Activated B cell treated with CpG ODN at 0.5 μM for 24 hours (primary cell): Measurements from ENCODE around the gene MAD1L1. TPM values are rescaled to one million over a fixed set of nuclear protein-coding genes. Genes with fewer than 3 reads are reported as not detected.

Experiments used
- ATAC-seq: fragments of 200-7000 bp; cut with Tn5 transposase; one replicate; pipeline ENCODE4 v1.10.0; 2021; ENCODE audit warnings: low read depth, mild to moderate bottlenecking, moderate library complexity
- CTCF ChIA-PET: fragments of 350-600 bp; sonication (Branson Sonifier 250); formaldehyde crosslinking; loops from one replicate; lab custom pipeline; 2021; ENCODE audit warnings: antibody characterized with exemption; lab: Charles Lee
- POLR2A ChIA-PET: fragments of 350-600 bp; sonication (Branson Sonifier 250); formaldehyde crosslinking; loops from one replicate; lab custom pipeline; 2021; ENCODE audit warnings: antibody characterized with exemption; lab: Charles Lee
- DNase-seq: peaks from one replicate; pipeline ENCODE4 v3.0.0; 2022
- H3K27ac Mint-ChIP-seq: one replicate; pipeline ENCODE4 v1.8.0; 2020; ENCODE audit warnings: mixed read lengths
- H3K27me3 Mint-ChIP-seq: one replicate; pipeline ENCODE4 v1.8.0; 2021; ENCODE audit warnings: mixed read lengths
- H3K36me3 Mint-ChIP-seq: one replicate; pipeline ENCODE4 v1.8.0; 2021; ENCODE audit warnings: low read depth, mixed read lengths
- H3K4me1 Mint-ChIP-seq: one replicate; pipeline ENCODE4 v1.8.0; 2021; ENCODE audit warnings: mixed read lengths
- H3K4me3 Mint-ChIP-seq: one replicate; pipeline ENCODE4 v1.8.0; 2020; ENCODE audit warnings: mild to moderate bottlenecking, mixed read lengths
- H3K9me3 Mint-ChIP-seq: one replicate; pipeline ENCODE4 v1.8.0; 2020; ENCODE audit warnings: mixed read lengths
- CTCF ChIP-seq: fragments of 200-600 bp; IDR thresholded peaks from one replicate; pipeline ENCODE4 v1.8.0; 2022; ENCODE audit warnings: antibody characterized with exemption, mild to moderate bottlenecking
- intact Hi-C: fragments of 100-400 bp; cut with micrococcal nuclease; formaldehyde crosslinking; loops from one replicate; pipeline ENCODE4 v1.15.1; 2024
- total RNA-seq: library from RNA; stranded (reverse); gene quantifications from 2 replicates; pipeline ENCODE4 v1.2.3, GENCODE V29; 2022

Gene MAD1L1
- total RNA-seq, 1 donor from 2014 or later = 54.6 TPM

DNA sequence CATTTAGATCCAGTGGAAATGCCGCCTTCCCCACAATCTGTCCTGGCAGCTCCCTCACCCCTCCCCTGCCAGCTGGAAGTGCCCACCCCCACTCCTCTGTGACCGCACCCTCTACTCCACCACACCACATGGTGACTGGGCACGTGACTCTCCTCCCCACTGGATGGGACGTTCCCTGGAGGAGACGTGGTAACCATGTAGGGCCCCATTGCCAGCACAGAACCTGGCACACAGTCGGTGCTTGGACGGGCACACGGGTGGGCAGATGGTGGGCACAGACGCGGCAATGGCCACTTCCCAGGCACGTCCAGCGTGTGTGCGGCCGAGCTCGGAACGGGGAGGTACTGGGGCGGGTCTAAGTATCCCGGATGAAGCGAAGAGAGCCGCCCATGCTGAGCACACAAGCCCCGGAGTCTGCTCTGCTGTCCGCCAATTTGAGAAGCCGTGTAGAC is 245.6 kb downstream of the MAD1L1 start:
- Mint-ChIP-seq H3K4me3 (no peak overlapping the region), H3K36me3 (peaks cover 12% of the 10 kb centered on the region), H3K9me3 (no peaks in the 10 kb centered on the region), H3K4me1 (peaks cover 3% of the 10 kb centered on the region), H3K27me3 (no peaks in the 10 kb centered on the region), H3K27ac (no peak overlapping the region)
- intact Hi-C loops = no loop called here
- ChIA-PET POLR2A (no interaction called here), CTCF (no interaction called here)
- DNase-seq (no peak), ATAC-seq (no peak)
- TF ChIP-seq CTCF = no peak

- no peak for TF ChIP-seq CTCF
- no peak overlapping the region for H3K4me3 Mint-ChIP-seq
- DNase-seq (no peak), ATAC-seq (no peak)
- H3K9me3 Mint-ChIP-seq = no peaks in the 10 kb centered on the region
- peaks cover 3% of the 10 kb centered on the region for H3K4me1 Mint-ChIP-seq
- no peaks in the 10 kb centered on the region for H3K27me3 Mint-ChIP-seq
- H3K27ac Mint-ChIP-seq = no peak overlapping the region
- intact Hi-C loops = no loop called here
- CTCF ChIA-PET = no interaction called here
- POLR2A ChIA-PET = no interaction called here
- H3K36me3 Mint-ChIP-seq = peaks cover 12% of the 10 kb centered on the region
Observed at GRCh38 chr7:1986366-1987083, 246.2 kb downstream of the MAD1L1 start.

DNA sequence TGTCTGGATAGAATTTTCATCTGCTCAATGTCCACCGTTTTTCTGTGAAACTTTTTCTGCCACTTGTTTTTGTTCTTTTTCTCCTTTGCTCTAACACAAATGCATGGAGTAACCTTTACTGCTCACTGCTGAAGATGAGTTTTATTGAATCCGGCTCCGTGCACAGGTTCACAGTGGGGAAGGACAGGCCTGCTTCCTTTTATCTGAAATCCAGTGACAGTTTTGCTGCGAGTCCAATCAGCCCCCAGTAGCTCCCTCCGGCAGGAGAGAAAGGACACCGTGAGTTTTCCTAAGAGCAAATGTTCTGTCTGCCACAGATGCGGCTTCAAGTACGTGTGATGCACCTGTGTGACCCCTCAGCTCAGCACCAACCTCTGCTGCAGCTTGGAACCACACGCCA is 246.8 kb downstream of the MAD1L1 start:
- no peak overlapping the region for H3K4me3 Mint-ChIP-seq

GRCh38 chr7:1985042-1985441 is 247.7 kb downstream of the MAD1L1 start:
- DNase-seq = no peak
- Mint-ChIP-seq H3K36me3 (peaks cover 12% of the 10 kb centered on the region), H3K4me1 (peaks cover 15% of the 10 kb centered on the region), H3K4me3 (no peak overlapping the region), H3K27ac (no peak overlapping the region), H3K9me3 (no peaks in the 10 kb centered on the region), H3K27me3 (no peaks in the 10 kb centered on the region)
- ATAC-seq = no peak
- TF ChIP-seq CTCF = no peak
- ChIA-PET CTCF (no interaction called here), POLR2A (no interaction called here)
- intact Hi-C loops = no loop called here

More for the DNA sequence above, 246.8 kb downstream of the MAD1L1 start:
- H3K27me3 Mint-ChIP-seq = no peaks in the 10 kb centered on the region
- DNase-seq = no peak
- no peak for ATAC-seq
- no peak overlapping the region for H3K27ac Mint-ChIP-seq
- TF ChIP-seq CTCF = no peak
- ChIA-PET CTCF (no interaction called here), POLR2A (no interaction called here)
- peaks cover 6% of the 10 kb centered on the region for H3K4me1 Mint-ChIP-seq
- intact Hi-C loops = no loop called here
- peaks cover 12% of the 10 kb centered on the region for H3K36me3 Mint-ChIP-seq
- no peaks in the 10 kb centered on the region for H3K9me3 Mint-ChIP-seq

- CTCF ChIA-PET = no interaction called here
- intact Hi-C loops = no loop called here
- no peaks in the 10 kb centered on the region for H3K27me3 Mint-ChIP-seq
- peaks cover 24% of the 10 kb centered on the region for H3K4me1 Mint-ChIP-seq
- POLR2A ChIA-PET = no interaction called here
- H3K9me3 Mint-ChIP-seq = no peaks in the 10 kb centered on the region
- DNase-seq (no peak), ATAC-seq (no peak)
- TF ChIP-seq CTCF = no peak
- H3K4me3 Mint-ChIP-seq = no peak overlapping the region
- no peak overlapping the region for H3K27ac Mint-ChIP-seq
- H3K36me3 Mint-ChIP-seq = peaks cover 18% of the 10 kb centered on the region
Observed at GRCh38 chr7:1981878-1982230, 250.9 kb downstream of the MAD1L1 start.
